B cell (primary cell): ENCODE results near the gene ATP6V0E2. TPM values are rescaled to one million over a fixed set of nuclear protein-coding genes. Genes with fewer than 3 reads are reported as not detected.

Experiments
- ATAC-seq: fragments of 200-7000 bp; cut with Tn5 transposase; one replicate; pipeline ENCODE4 v1.10.0; 2021; ENCODE audit warnings: low read depth, mild to moderate bottlenecking, moderate number of reproducible peaks, moderate library complexity
- CTCF ChIA-PET: fragments of 350-600 bp; sonication (Branson Sonifier 250); formaldehyde crosslinking; loops from one replicate; lab custom pipeline; 2021; ENCODE audit warnings: antibody characterized with exemption, inconsistent platforms; lab: Charles Lee
- POLR2A ChIA-PET: fragments of 350-600 bp; sonication (Branson Sonifier 250); formaldehyde crosslinking; loops from one replicate; lab custom pipeline; 2021; ENCODE audit warnings: antibody characterized with exemption; lab: Charles Lee
- DNase-seq: peaks from one replicate; pipeline ENCODE4 v3.0.0; 2013
- H2AFZ ChIP-seq: 2 replicates; pipeline ENCODE4 v1.6.1; 2012; ENCODE audit warnings: mild to moderate bottlenecking, low read depth, low read length; ENCODE audit not compliant: insufficient read depth, poor library complexity, severe bottlenecking
- H3K27ac ChIP-seq, 2 donors: 1 replicate in 1 of 2; 2 replicates in 1 of 2; pipeline ENCODE4 v1.5.1; 2012 to 2013; ENCODE audit warnings: low read length in 2 of 2, mild to moderate bottlenecking in 2 of 2, moderate library complexity in 1 of 2
- H3K27me3 ChIP-seq, 4 experiments: fragments of 200-600 bp in 1 of 4; sonication (generic) in 1 of 4; replicated peaks in 1 of 4; 1 replicate in 2 of 4; 2 replicates in 2 of 4; pipeline versions ENCODE4 v1.6.1 to v1.7.0; 2013 to 2016; ENCODE audit warnings: low read length in 3 of 4, mild to moderate bottlenecking in 2 of 4, mixed read lengths in 1 of 4, moderate library complexity in 1 of 4; ENCODE audit not compliant: insufficient read depth in 4 of 4, control insufficient read depth in 3 of 4; ENCODE audit errors: control extremely low read depth in 1 of 4
- H3K36me3 ChIP-seq, 2 experiments: replicated peaks in 1 of 2; 1 replicate in 1 of 2; 2 replicates in 1 of 2; pipeline versions ENCODE4 v1.6.1 to v1.7.1; 2013; ENCODE audit warnings: low read length in 1 of 2; ENCODE audit not compliant: insufficient read depth in 2 of 2, control insufficient read depth in 1 of 2; ENCODE audit errors: control extremely low read depth in 1 of 2, extremely low read depth in 1 of 2
- H3K4me1 ChIP-seq, 2 donors: fragments of 200-600 bp in 1 of 2; sonication (generic) in 1 of 2; 1 replicate in 1 of 2; 2 replicates in 1 of 2; pipeline versions ENCODE4 v1.5.1 to v1.6.1; 2013 to 2017; ENCODE audit warnings: low read length in 2 of 2; ENCODE audit not compliant: control insufficient read depth in 2 of 2, insufficient read depth in 2 of 2
- H3K4me2 ChIP-seq: replicated peaks from 2 replicates; pipeline ENCODE3; 2012; ENCODE audit warnings: mild to moderate bottlenecking, low read depth, low read length; ENCODE audit not compliant: poor library complexity, severe bottlenecking
- H3K4me3 ChIP-seq, 5 experiments: fragments of 200-600 bp in 1 of 5; sonication (generic) in 1 of 5; 1 replicate in 3 of 5; 2 replicates in 2 of 5; pipeline versions ENCODE4 v1.5.1 to v1.7.0; 2011 to 2016; ENCODE audit warnings: low read length in 4 of 5, mild to moderate bottlenecking in 4 of 5, low read depth in 2 of 5, control low read depth in 1 of 5, moderate library complexity in 1 of 5; ENCODE audit not compliant: insufficient read depth in 1 of 5; ENCODE audit errors: control extremely low read depth in 1 of 5, extremely low read depth in 1 of 5
- H3K79me2 ChIP-seq: fragments of 200-600 bp; sonication (generic); one replicate; pipeline ENCODE4 v1.6.0; 2016; ENCODE audit warnings: low read length; ENCODE audit not compliant: control insufficient read depth, insufficient read depth
- H3K9ac ChIP-seq: fragments of 200-600 bp; sonication (generic); 2 replicates; pipeline ENCODE4 v1.6.1; 2017; ENCODE audit warnings: mild to moderate bottlenecking, low read length, moderate library complexity
- H3K9me3 ChIP-seq, 3 donors: one replicate each; pipeline versions ENCODE4 v1.6.1 to v1.7.1; 2013; ENCODE audit warnings: low read length in 2 of 3; ENCODE audit not compliant: control insufficient read depth in 2 of 3, insufficient read depth in 1 of 3; ENCODE audit errors: control extremely low read depth in 1 of 3
- H4K20me1 ChIP-seq: 2 replicates; pipeline ENCODE4 v1.6.0; 2012; ENCODE audit warnings: mild to moderate bottlenecking, low read length; ENCODE audit not compliant: insufficient read depth, control insufficient read depth, poor library complexity, severe bottlenecking
- H3K27ac Mint-ChIP-seq: one replicate; pipeline ENCODE4 v1.8.0; 2021; ENCODE audit warnings: mixed read lengths
- H3K27me3 Mint-ChIP-seq: one replicate; pipeline ENCODE4 v1.8.0; 2021; ENCODE audit warnings: mixed read lengths
- H3K4me1 Mint-ChIP-seq: one replicate; pipeline ENCODE4 v1.8.0; 2021; ENCODE audit warnings: mixed read lengths
- H3K4me3 Mint-ChIP-seq: one replicate; pipeline ENCODE4 v1.8.0; 2021; ENCODE audit warnings: mixed read lengths
- H3K9me3 Mint-ChIP-seq: one replicate; pipeline ENCODE4 v1.8.0; 2022; ENCODE audit warnings: mixed read lengths; ENCODE audit not compliant: insufficient read depth
- EZH2 ChIP-seq: IDR thresholded peaks from 2 replicates; pipeline ENCODE4 v1.6.1; 2012; ENCODE audit warnings: borderline replicate concordance, low read depth, mild to moderate bottlenecking, moderate library complexity, low read length; ENCODE audit not compliant: insufficient read depth, poor library complexity, severe bottlenecking
- WGBS: methylation state at CpG from one replicate; pipeline ENCODE4 v1.1.5; 2013; ENCODE audit warnings: missing lambda C conversion rate; ENCODE audit not compliant: insufficient coverage; 5-methylcytosine and 5-hydroxymethylcytosine counted together
- intact Hi-C: fragments of 100-400 bp; cut with micrococcal nuclease; formaldehyde crosslinking; loops from one replicate; pipeline ENCODE4 v1.10.0; 2022
- polyA plus RNA-seq: library from polyadenylated mRNA; depleted of rRNA; stranded (reverse); fragments of >200 nt; gene quantifications from 2 replicates; pipeline ENCODE4 v1.2.3, GENCODE V29; 2012
- total RNA-seq, 2 donors: library from RNA; stranded (reverse); fragments of 120-200 nt in 1 of 2; gene quantifications; 1 replicate in 1 of 2; 2 replicates in 1 of 2; pipeline versions ENCODE4 v1.2.3 to v1.2.4, GENCODE V29; 2013 to 2022
- TF ChIP-seq, protein P1 (sequence below): fragments of 200-600 bp; IDR thresholded peaks from one replicate; pipeline ENCODE4 v1.8.0; 2022; ENCODE audit warnings: antibody characterized with exemption, mild to moderate bottlenecking

ATP6V0E2 gene
- total and polyA plus RNA-seq, 2 donors (not counting 1 experiment from before 2014, with no cell fraction given): 13.5 to 49.6 TPM

DNA sequence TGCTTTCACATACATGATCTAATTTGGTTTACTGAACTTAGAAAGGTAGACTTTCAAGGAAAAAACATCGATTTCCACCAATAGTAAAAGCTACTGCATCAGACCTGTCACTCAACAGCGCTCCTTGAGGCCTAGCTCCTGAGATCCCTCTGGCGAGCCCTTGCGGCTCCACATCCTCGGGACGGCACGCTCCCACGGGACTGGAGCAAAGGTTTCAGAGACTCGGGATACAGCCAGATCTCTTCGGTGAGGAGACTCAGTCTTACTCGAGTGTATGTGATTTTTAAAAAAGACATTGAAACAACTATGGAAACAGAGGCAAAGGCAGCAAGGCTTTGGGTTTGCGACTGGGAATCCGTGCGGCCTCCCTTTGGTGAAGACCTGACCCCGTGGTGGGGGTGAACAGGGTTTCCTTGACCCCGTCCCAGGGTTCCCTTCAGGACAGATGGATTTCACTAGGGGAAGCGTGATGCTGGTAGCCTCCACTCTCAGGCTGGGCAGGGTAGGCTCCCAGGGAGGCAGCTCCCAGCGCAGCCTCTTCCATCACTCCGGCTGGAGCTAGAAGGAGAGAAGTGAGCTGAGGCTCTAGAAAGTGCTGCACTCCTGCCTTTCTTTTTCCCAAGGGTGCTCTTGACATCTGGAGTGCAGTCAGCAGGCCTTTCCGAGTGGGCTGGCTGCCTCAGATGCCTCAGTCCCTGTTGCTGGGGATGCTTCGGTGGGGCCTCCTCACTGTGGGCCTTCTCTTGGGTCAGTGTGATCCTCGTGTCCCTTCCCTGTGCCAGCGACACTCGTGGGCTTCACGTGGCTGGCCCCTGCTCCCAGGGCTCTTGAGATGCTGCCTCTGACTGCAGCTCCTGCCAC is 5.8 kb upstream of the ATP6V0E2 start:
- Histone ChIP-seq H2AFZ (peak overlapping the region; percentile 5), H4K20me1 (no peaks in the 10 kb centered on the region), H3K36me3 (peaks cover 0 to 7% of the 10 kb centered on the region in 2 experiments), H3K9ac (no peak overlapping the region), H3K9me3 (no peaks in the 10 kb centered on the region), H3K4me3 (no peak overlapping the region), H3K4me1 (peaks cover 39 to 44% of the 10 kb centered on the region in 2 donors), H3K27ac (no peak overlapping the region), H3K4me2 (peak overlapping the region; percentile 49), H3K27me3 (no peaks in the 10 kb centered on the region), H3K79me2 (no peaks in the 10 kb centered on the region)
- 81% methylated on average over 24 of the region's 25 CpGs for WGBS
- DNase-seq (no peak), ATAC-seq (no peak)
- Mint-ChIP-seq H3K27me3 (no peaks in the 10 kb centered on the region), H3K27ac (no peak overlapping the region), H3K4me3 (no peak overlapping the region), H3K9me3 (no peaks in the 10 kb centered on the region), H3K4me1 (peaks cover 24% of the 10 kb centered on the region)
- ChIA-PET POLR2A (no interaction called here), CTCF (no interaction called here)
- intact Hi-C loops: no loop called here
- TF ChIP-seq, protein P1, sequence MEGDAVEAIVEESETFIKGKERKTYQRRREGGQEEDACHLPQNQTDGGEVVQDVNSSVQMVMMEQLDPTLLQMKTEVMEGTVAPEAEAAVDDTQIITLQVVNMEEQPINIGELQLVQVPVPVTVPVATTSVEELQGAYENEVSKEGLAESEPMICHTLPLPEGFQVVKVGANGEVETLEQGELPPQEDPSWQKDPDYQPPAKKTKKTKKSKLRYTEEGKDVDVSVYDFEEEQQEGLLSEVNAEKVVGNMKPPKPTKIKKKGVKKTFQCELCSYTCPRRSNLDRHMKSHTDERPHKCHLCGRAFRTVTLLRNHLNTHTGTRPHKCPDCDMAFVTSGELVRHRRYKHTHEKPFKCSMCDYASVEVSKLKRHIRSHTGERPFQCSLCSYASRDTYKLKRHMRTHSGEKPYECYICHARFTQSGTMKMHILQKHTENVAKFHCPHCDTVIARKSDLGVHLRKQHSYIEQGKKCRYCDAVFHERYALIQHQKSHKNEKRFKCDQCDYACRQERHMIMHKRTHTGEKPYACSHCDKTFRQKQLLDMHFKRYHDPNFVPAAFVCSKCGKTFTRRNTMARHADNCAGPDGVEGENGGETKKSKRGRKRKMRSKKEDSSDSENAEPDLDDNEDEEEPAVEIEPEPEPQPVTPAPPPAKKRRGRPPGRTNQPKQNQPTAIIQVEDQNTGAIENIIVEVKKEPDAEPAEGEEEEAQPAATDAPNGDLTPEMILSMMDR: no peak

DNA sequence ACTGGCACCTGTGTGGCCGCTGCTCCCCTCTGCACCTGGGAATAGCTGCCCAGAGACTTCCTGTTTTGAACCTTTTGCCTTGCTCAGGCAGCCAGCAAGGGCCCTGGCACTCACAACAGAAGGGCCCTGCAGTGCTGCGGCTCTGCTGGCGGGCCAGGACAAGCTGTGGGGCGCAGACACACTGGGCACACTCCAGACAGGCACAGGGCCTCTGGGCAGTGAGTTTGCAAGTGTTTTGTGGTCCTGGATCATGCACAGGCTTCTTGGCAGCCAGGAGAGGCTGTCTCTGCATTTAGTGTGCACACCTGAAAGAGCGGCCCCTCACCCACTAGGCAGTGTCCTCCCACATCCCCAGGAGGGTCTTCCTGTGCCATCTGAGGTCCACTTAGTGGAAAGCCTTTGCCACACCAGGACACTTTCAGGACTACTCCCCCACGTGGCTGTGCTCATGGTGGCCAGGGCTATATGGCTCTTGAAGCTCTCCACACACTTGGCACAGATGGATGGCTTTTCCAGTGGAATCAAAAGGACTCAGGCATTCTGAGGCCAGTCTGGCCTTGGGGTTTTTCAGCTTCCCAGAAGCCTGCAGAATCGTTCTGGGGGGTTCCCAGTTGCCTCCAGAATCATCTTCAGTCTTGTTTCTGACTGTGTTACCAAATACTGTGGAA is 5.0 kb upstream of the ATP6V0E2 start:
- Histone ChIP-seq H3K4me1 (peaks cover 41 to 46% of the 10 kb centered on the region in 2 donors), H3K79me2 (no peaks in the 10 kb centered on the region), H3K36me3 (peaks cover 0 to 6% of the 10 kb centered on the region in 2 experiments), H3K9me3 (no peaks in the 10 kb centered on the region), H3K9ac (no peak overlapping the region), H3K27ac (no peak overlapping the region), H2AFZ (peak overlapping the region; percentile 5), H4K20me1 (no peaks in the 10 kb centered on the region), H3K4me2 (peak overlapping the region; percentile 49), H3K27me3 (no peaks in the 10 kb centered on the region), H3K4me3 (no peak overlapping the region)
- no peak for TF ChIP-seq EZH2
- TF ChIP-seq, protein P1: no peak
- intact Hi-C loops: no loop called here
- no peak overlapping the region for H3K27ac Mint-ChIP-seq
- H3K27me3 Mint-ChIP-seq: no peaks in the 10 kb centered on the region
- H3K4me3 Mint-ChIP-seq: no peak overlapping the region
- no peaks in the 10 kb centered on the region for H3K9me3 Mint-ChIP-seq
- ChIA-PET POLR2A (interaction anchor here (0.6 kb wide), 1 partner anchor 29 kb away, joined by 3 read pairs; no protein-coding TSS in a partner anchor), CTCF (no interaction called here)
- H3K4me1 Mint-ChIP-seq: peaks cover 27% of the 10 kb centered on the region
- WGBS: 45% methylated on average over 7 of the region's 7 CpGs
- DNase-seq: no peak
- ATAC-seq: no peak
